AG04449 (cell line): ENCODE results near the gene CD302.

Experiments used
- CTCF ChIA-PET: fragments of 350-600 bp; formaldehyde crosslinking; extraction: SDS; loops from one replicate; lab custom pipeline; 2021; ENCODE audit warnings: antibody characterized with exemption; lab: Yijun Ruan, JAX
- POLR2A ChIA-PET: fragments of 400-600, 350-600 bp; formaldehyde crosslinking; extraction: SDS; loops from one replicate; lab custom pipeline; 2020; ENCODE audit warnings: antibody characterized with exemption, inconsistent platforms; lab: Yijun Ruan, JAX
- DNase-seq: peaks from one replicate; pipeline ENCODE4 v3.0.0-alpha.2; 2010; ENCODE audit warnings: low read depth, low spot score
- H3K4me3 ChIP-seq: 2 replicates; pipeline ENCODE4 v1.5.1; 2011; ENCODE audit warnings: low read depth, mild to moderate bottlenecking, control low read depth, low read length
- CTCF ChIP-seq: IDR thresholded peaks from one replicate; pipeline ENCODE4 v1.5.1; 2011; ENCODE audit warnings: mild to moderate bottlenecking, moderate library complexity, low read length, control low read depth, inconsistent platforms; ENCODE audit not compliant: insufficient read depth; ENCODE audit errors: missing control alignments

The CD302 gene

GRCh38 chr2:159775021-159775420 is 23.0 kb downstream of the CD302 start:
- no peak overlapping the region for H3K4me3 ChIP-seq
- POLR2A ChIA-PET, result no interaction called here
- CTCF ChIA-PET, result interaction anchor here (1.0 kb wide), 1 partner anchor 44 kb away, joined by 3 read pairs; no protein-coding TSS in a partner anchor
- no peak for DNase-seq
- TF ChIP-seq CTCF, result no peak

- ChIA-PET POLR2A (no interaction called here), CTCF (interaction anchor here (1.0 kb wide), 1 partner anchor 44 kb away, joined by 3 read pairs; no protein-coding TSS in a partner anchor)
- TF ChIP-seq CTCF, result no peak
- no peak for DNase-seq
- no peak overlapping the region for H3K4me3 ChIP-seq
These were observed 23.5 kb downstream of the CD302 start for GRCh38 chr2:159774370-159774990.

GRCh38 chr2:159773886-159774285 is 24.1 kb downstream of the CD302 start:
- ChIA-PET POLR2A (interaction anchor here (1.2 kb wide), 1 partner anchor 11 kb away, joined by 3 read pairs; no protein-coding TSS in a partner anchor), CTCF (interaction anchor here (0.7 kb wide), 1 partner anchor 16 kb away, joined by 3 read pairs; no protein-coding TSS in a partner anchor)
- H3K4me3 ChIP-seq, result no peak overlapping the region
- TF ChIP-seq CTCF, result no peak
- no peak for DNase-seq

- no peak overlapping the region for H3K4me3 ChIP-seq
- ChIA-PET POLR2A (interaction anchor here (1.2 kb wide), 1 partner anchor 11 kb away, joined by 3 read pairs; no protein-coding TSS in a partner anchor), CTCF (interaction anchor here (0.7 kb wide), 1 partner anchor 16 kb away, joined by 3 read pairs; no protein-coding TSS in a partner anchor)
- no peak for DNase-seq
- TF ChIP-seq CTCF, result no peak
These were observed 24.6 kb downstream of the CD302 start for GRCh38 chr2:159773426-159773825.

- no peak overlapping the region for H3K4me3 ChIP-seq
- no peak for TF ChIP-seq CTCF
- CTCF ChIA-PET, result no interaction called here
- POLR2A ChIA-PET, result no interaction called here
- no peak for DNase-seq
These were observed 28.9 kb downstream of the CD302 start for GRCh38 chr2:159769147-159769546.

GRCh38 chr2:159762075-159762474 is 35.9 kb downstream of the CD302 start:
- no peak for TF ChIP-seq CTCF
- no peak for DNase-seq
- no peak overlapping the region for H3K4me3 ChIP-seq
- ChIA-PET CTCF (interaction anchor here (1.9 kb wide), 1 partner anchor 9 kb away, joined by 7 read pairs; no protein-coding TSS in a partner anchor), POLR2A (no interaction called here)
